Measurements from ENCODE around the gene VTI1A. TPM values are rescaled to one million over a fixed set of nuclear protein-coding genes. Genes with fewer than 3 reads are reported as not detected.
A peak's percentile ranks its signal among the peaks of the same experiment; 100 is the strongest.

The VTI1A gene
- polyA plus RNA-seq, 2 of the 4 experiments (the other 2 are of a cell fraction), result 17.0 to 25.3 TPM

DNA sequence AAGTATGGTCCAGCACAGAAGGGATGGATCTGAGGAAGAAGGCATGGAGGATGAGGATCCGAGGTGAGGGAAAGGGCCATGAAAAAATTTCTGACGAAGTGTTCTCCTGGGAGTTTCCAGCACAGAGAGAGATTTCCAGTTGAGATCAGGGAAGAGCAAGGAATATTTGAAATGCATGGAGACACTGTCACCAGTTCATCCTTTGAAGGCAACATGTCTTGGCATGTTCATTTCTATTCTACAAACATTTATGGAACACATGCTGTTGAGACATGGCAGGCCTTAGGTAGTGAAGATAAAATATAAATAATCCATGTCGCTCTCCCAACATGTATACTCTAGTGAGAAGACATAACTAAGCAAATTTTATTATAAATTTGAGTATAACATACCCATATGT lies 269.1 kb downstream of the VTI1A start (continued):
- TF ChIP-seq, protein P1, sequence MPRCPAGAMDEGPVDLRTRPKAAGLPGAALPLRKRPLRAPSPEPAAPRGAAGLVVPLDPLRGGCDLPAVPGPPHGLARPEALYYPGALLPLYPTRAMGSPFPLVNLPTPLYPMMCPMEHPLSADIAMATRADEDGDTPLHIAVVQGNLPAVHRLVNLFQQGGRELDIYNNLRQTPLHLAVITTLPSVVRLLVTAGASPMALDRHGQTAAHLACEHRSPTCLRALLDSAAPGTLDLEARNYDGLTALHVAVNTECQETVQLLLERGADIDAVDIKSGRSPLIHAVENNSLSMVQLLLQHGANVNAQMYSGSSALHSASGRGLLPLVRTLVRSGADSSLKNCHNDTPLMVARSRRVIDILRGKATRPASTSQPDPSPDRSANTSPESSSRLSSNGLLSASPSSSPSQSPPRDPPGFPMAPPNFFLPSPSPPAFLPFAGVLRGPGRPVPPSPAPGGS (IDR thresholded peaks at IDR 0.05), result no peak
- no peak for TF ChIP-seq CBX2 (IDR thresholded peaks at IDR 0.05; ENCODE audit: borderline replicate concordance, low read depth)
- TF ChIP-seq FOSB (CRISPR knock-in tag; IDR thresholded peaks at IDR 0.05), result no peak
- TF ChIP-seq REST (IDR thresholded peaks at IDR 0.05), result no peak
- no peak for TF ChIP-seq HEYL (CRISPR knock-in tag; IDR thresholded peaks at IDR 0.05)

DNA sequence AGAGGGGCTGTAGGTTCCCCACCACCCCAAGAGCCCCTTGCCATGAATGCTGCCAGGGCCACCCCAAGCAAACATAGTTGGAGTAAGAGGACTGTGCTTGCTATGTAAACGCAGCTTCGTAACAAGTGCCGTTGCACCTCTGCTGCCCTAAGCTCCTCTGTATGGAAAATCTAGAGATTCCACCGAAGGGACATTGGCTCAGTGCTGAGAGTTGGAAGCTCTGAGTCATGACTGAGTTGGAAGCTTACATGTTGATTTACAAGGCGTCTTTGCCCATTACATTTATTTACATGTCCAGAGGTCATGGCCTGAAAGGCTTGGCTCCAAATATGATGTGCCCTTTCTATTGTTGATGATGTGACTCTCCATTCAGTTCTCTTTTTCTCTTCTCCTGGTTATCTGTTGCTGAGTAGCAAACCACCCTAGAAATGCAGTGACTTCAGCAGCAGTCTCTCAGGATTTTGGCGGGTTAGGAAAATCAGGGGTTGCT lies 270.0 kb downstream of the VTI1A start:
- Histone ChIP-seq H3K4me1 (peaks cover 31% of the 10 kb centered on the region), H3K4me3 (no peak overlapping the region), H3K27ac (peak overlapping the region; percentile 50 to 74), H3K4me2 (peak overlapping the region; percentile 59), H3K9me3 (no peaks in the 10 kb centered on the region)
- TF ChIP-seq, protein P2, sequence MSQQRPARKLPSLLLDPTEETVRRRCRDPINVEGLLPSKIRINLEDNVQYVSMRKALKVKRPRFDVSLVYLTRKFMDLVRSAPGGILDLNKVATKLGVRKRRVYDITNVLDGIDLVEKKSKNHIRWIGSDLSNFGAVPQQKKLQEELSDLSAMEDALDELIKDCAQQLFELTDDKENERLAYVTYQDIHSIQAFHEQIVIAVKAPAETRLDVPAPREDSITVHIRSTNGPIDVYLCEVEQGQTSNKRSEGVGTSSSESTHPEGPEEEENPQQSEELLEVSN (IDR thresholded peaks at IDR 0.05; ENCODE audit: borderline replicate concordance, low read depth), result no peak
- TF ChIP-seq FOSL2 (IDR thresholded peaks at IDR 0.05) (no peak), FOSL2 (CRISPR knock-in tag; IDR thresholded peaks at IDR 0.05) (peak; percentile 87), RAD21 (conservative IDR thresholded peaks at IDR 0.05 in 1 of 2, IDR thresholded peaks at IDR 0.05 in 1 of 2) (peak; percentile 32 to 36; a peak in 3 of 5 replicates), NPAS2 (CRISPR knock-in tag; IDR thresholded peaks at IDR 0.05; ENCODE audit: borderline replicate concordance) (no peak), PBX3 (IDR thresholded peaks at IDR 0.05) (no peak), JUNB (IDR thresholded peaks at IDR 0.05) (peak; percentile 63), EHMT2 (IDR thresholded peaks at IDR 0.05; ENCODE audit: low read depth) (no peak), EHF (CRISPR knock-in tag; IDR thresholded peaks at IDR 0.05) (no peak), MAX (IDR thresholded peaks at IDR 0.05) (peak; percentile 43; the same call in 1 of the 2 replicates), PHF8 (IDR thresholded peaks at IDR 0.05; ENCODE audit: borderline replicate concordance, low read depth) (no peak), HDAC2 (IDR thresholded peaks at IDR 0.05) (no peak), CEBPB (IDR thresholded peaks at IDR 0.05) (peak in 1 of 2 experiments; percentile 57; a peak in 1 of 4 replicates), CBX8 (IDR thresholded peaks at IDR 0.05) (no peak), ZSCAN20 (CRISPR knock-in tag; IDR thresholded peaks at IDR 0.05) (no peak), SMC3 (IDR thresholded peaks at IDR 0.05) (peak; percentile 32; the same call in 2 of the 3 replicates), GATA3 (IDR thresholded peaks at IDR 0.05; ENCODE audit: borderline replicate concordance) (peak; percentile 80)
- TF ChIP-seq, protein P1 (IDR thresholded peaks at IDR 0.05), result no peak
- TF ChIP-seq, protein P3, sequence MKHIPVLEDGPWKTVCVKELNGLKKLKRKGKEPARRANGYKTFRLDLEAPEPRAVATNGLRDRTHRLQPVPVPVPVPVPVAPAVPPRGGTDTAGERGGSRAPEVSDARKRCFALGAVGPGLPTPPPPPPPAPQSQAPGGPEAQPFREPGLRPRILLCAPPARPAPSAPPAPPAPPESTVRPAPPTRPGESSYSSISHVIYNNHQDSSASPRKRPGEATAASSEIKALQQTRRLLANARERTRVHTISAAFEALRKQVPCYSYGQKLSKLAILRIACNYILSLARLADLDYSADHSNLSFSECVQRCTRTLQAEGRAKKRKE (CRISPR knock-in tag; IDR thresholded peaks at IDR 0.05; ENCODE audit: low read depth), result no peak
- DNase-seq (ENCODE audit: low read depth in 1 of 2, low spot score in 1 of 2) (peak; percentile 21 to 86), ATAC-seq (peak; percentile 91 to 97), FAIRE-seq (no peak)
- CTCF ChIA-PET, result interaction anchor here (1.4 kb wide), 1 partner anchor 668 kb away, joined by 3 read pairs; no protein-coding TSS in a partner anchor
- POLR2A ChIA-PET, result interaction anchor here (1.4 kb wide), 1 partner anchor 237 kb away, joined by 3 read pairs; no protein-coding TSS in a partner anchor
- 6% methylated on average over 6 of the region's 6 CpGs for WGBS (ENCODE audit: missing lambda C conversion rate)

Measured in A549 (cell line).